NB4 (cell line): ENCODE results near the gene RSF1.

Experiments used
- POLR2A ChIP-seq: IDR thresholded peaks from 2 replicates; pipeline ENCODE4 v1.6.1; 2011; ENCODE audit warnings: mild to moderate bottlenecking; ENCODE audit not compliant: insufficient read length; ENCODE audit errors: extremely low read depth
- TF ChIP-seq, protein P1 (sequence below): IDR thresholded peaks from one replicate; pipeline ENCODE4 v1.5.1; 2012; ENCODE audit warnings: low read depth, low read length

GRCh38 chr11:77730789-77731188, 89.7 kb downstream of the RSF1 start:
- TF ChIP-seq, protein P1, sequence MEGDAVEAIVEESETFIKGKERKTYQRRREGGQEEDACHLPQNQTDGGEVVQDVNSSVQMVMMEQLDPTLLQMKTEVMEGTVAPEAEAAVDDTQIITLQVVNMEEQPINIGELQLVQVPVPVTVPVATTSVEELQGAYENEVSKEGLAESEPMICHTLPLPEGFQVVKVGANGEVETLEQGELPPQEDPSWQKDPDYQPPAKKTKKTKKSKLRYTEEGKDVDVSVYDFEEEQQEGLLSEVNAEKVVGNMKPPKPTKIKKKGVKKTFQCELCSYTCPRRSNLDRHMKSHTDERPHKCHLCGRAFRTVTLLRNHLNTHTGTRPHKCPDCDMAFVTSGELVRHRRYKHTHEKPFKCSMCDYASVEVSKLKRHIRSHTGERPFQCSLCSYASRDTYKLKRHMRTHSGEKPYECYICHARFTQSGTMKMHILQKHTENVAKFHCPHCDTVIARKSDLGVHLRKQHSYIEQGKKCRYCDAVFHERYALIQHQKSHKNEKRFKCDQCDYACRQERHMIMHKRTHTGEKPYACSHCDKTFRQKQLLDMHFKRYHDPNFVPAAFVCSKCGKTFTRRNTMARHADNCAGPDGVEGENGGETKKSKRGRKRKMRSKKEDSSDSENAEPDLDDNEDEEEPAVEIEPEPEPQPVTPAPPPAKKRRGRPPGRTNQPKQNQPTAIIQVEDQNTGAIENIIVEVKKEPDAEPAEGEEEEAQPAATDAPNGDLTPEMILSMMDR: no peak
- TF ChIP-seq POLR2A: no peak
